CD4-positive, alpha-beta T cell treated with Interleukin-17A for 4 hours (primary cell): ENCODE measurements around the gene NELFCD.
A peak's percentile ranks its signal among the peaks of the same experiment; 100 is the strongest.
"Not testable (repeated sequence)": the region's sequence is repeated elsewhere in the genome, so short reads cannot be mapped to it uniquely, and the experiment has no call there.

Source experiments
- DNase-seq: peaks from one replicate; pipeline ENCODE4 v3.0.0-alpha.2; 2020; ENCODE audit warnings: mixed read lengths

Gene NELFCD

DNA sequence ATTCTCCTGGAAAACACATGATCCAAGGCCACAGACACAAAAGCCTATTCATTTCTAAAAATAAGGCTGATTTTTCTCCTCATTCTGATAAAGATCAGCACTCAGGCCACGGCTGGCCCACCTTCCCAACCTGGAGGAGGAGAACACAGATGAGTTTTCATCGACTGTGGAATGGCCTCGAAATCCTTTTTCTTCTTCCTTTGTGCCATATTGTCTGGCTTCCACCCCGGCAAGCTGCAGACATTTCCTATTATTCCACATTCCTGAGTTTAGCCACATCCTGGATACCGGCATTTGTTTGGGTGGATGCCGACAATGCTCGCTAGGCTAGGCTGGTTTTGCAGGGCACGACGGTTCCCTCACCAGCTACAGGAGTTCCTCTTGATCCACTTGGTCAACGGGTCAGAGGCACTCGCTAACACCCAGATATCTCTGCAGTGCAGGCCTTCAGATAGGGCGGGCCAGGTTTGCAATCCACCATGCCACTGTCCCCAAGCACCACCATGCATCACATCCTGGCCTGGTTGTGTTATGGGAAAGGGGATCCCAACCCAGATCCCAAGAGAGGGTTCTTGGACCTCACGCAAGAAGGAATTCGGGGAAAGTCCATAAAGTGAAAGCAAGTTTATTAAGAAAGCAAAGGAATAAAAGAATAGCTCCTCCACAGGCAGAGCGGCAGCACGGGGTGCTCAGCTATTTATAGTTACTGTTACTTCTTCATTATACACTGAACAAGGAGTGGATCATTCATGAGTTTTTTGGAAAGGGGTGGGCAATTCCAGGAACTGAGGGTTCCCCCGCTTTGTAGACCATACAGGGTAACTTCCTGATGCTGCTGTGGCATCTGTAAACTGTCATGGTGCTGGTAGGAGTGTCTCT, 30.2 kb downstream of the NELFCD start:
- DNase-seq: no peak

DNA sequence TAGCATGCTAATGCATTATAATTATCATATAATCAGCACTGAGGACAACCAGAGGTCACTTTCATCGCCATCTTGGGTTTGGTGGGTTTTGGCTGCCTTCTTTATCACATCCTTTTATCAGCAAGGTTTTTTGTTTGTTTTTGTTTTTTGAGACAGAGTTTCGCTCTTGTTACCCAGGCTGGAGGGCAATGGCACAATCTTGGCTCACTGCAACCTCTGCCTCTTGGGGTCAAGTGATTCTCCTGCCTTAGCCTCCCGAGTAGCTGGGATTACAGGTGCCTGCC, 30.8 kb downstream of the NELFCD start:
- DNase-seq: not testable (repeated sequence)

DNA sequence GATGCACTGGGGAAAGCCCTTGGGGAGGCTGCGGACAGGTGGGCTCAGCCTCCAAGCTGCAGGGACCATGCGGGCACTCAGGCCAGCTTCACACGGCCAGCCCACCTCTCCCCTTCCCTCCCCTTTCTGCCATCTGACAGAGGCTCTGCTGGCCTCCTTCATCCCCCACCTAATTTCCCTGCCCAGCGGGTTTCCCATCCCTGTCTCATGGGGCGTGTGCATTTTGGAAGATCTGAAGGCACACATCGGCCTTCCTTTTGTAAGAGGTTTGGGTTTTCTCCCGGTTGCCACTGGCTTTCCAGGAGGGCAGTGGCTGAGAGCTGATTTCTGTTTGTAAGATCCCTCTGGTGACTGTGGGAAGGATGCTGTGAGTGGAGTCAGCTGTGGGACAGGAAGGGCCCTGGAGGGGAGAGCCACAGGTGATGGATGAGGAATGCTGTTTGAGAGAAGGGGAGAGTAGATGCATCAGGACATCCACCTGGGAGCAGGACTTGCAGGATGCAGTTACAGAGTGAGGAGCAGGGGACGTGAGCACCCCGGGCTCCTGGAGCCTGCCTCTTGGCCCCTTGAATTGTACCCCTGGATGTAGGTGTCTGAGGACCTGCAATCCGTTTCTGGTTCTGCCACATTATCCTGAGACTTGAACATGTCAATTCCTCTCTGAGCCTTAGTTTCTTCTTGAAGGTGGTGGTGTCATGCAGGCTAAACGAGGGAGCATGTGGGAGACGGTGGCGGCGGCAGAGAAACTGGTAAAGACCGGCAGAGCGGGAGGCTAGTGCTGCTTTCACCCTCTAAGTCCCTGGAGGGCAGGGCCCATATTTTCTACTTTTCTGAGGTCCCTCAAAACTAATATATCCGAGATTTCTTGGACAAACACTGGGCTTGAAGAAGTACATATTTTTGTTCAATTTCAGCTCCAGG, 32.2 kb downstream of the NELFCD start:
- DNase-seq: no peak

GRCh38 chr20:59013959-59014608, 33.0 kb downstream of the NELFCD start:
- peak; percentile 23 for DNase-seq

DNA sequence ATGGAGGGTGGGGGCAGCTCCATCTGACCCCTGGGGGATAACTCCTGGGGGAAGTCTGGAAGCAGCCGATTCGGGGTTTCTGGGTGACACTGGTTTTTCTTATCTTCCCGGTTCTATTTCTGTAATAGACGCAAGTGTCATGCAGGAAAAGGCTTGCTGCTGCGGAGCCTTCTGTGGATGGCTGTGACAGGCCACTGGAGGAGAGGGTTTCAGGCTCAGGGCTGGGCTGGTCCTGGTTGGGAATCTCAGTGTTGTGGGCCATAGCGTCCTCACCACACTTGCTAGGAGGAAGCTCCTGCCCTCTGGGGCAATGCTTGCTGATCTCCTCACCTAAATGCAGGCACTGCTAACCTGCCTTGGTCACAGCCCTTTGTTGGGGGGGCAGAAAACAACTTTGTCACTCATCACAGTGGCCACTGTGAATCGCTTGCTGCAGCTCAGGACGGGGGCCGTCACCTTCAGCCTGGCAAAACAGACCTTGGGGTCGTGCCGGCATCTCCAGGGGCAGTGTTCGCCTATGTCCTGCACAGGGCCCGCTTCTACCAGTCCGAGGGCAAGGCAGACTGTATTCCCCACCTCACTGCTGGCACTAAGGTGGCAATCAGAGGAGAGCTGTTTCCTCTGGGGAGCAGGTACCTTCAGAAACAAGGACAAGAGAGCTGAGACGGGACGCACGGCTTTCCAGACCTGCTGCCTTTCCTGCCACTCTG, 33.8 kb downstream of the NELFCD start:
- DNase-seq: no peak

DNA sequence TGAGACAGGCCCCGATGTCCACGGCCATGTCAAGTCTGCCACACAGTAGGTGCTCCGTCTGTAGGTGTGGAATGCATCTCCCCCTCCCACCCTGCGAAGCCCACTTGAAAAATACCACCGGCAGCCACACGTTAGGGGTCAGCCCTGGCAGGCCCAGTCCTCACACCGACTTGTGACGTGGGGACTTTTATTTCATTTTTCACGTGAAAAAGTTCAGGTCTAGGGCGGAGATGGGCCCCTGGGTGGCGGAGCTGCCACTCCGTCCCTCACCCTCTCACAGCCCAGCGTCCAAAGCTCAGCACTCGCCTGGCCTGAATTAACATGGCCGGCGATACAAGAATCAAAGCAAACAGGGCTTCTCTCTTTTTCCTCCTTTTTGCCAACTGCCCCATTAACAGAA, 34.4 kb downstream of the NELFCD start:
- DNase-seq: no peak

- DNase-seq: no peak
These were observed 35.0 kb downstream of the NELFCD start for GRCh38 chr20:59015812-59016711.

DNA sequence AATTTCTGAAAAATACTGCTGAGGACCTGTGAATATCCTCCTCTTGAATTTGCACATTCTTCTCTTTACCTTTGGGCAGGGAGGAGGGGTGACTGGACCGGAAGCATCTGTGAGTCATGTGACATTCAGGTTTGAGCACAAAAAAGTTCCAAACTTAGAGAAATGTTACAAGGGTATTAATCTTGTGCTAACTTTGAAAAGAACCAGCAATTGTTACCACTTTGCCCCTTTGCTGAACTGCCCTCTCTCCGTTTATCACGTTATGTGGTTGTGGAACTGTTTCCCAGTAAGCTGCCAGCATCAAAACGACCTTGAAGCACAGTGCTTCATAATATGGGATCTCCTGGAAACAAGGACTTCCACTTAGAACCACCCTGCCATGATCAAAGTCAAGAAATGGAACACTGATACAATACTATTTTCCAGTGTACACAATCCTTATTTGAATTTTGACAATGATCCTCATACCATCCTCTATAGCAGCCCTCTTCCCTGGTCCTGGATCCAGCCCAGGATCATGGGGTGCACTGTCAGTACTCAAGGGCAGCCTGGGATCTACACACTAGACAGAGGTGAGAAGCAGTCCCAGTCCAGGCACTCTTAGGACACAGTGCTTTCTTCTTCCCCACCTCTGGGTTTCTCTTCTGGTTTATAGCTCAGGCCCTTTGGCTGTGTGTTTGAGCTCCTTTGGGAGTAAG, 35.9 kb downstream of the NELFCD start:
- peak; percentile 53 for DNase-seq

DNA sequence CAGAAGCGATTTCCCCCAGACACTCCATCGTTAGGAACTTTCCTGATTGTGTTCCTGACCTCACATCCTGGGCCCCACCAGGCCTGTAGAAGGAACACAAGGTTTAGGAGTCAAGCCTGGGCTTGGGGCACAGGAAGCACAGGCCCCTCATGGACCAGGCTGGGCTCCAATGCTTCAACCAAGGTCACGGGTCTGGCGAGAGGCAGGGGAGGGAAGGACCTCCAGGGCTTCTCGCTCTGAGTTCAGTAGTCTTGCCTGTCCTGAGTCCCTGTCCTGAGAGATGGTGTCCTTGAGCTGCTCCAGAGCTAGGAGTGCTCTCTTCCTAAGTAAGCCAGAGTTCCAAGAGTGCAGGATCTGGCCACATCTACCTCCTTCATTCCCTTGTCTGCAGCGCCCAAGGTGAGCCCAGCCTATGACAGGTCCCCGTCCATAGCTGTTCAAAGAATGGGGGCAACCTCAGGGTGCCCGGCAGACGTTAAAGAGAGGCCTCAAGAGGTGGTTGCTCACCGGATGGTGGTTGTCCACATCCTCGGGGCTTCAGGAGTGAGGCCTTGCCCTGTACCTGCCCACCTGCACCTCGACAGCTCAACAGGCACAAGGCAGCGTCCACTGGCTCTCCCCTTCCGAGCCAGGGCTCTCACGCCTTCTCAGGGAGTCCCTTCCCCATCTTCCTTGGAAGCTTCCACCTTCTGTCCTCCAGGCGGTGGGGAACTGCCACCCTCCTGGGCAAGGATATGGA, 36.6 kb downstream of the NELFCD start:
- DNase-seq: no peak

- DNase-seq: no peak
These were observed 37.8 kb downstream of the NELFCD start for GRCh38 chr20:59018817-59019216.

DNA sequence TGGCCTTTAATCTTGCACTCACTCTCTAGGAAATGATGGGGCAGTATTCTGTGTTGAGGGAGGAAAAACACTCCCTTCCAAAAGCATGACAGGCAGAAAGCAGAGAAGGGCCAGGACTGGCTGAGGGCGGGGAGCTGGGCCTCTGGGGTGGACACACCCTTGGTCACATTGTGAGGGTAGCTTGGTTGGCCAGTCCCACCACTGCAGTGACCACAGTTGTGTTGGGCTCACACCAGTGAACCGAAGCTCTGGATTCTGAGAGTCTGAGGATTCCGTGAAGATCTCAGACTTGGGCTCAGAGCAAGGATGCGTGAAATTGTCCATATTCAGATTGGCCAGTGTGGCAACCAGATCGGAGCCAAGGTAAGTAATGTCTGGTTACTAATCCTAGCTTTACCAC, 38.2 kb downstream of the NELFCD start, which contains the start of gene TUBB1:
Gene TUBB1 (plus strand): TSS at position 213 of the 400 bp plus-strand sequence. CDS start 94 bp downstream, at position 307.
- DNase-seq: no peak

DNA sequence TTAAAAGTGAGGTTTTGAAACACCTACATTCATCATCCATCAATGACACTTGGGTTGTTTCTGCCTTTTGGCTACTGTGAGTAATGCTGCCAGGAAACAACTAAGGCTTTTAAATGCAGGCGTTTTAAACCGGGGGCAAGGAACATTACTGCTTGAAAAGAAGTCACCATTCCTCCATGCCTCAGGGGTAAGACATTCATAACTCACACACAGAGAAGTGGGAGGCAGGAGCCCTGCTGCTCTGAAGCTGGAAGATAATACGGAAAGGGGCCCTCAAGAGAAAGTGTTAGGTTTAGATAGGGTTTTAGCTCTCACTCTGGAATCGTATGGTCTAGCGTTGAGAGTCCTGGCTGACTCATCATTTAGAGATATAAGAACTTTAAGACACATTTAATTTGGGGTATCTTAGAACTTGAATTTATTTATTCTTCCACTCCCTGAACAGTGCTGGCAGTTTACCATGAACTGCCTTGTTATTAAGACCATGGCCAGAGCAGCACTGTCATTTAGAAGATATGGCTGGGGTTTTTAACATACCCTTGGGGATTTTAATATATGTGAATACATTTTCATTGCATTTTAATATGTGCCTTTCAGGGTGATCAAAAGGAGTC, 40.0 kb downstream of the NELFCD start:
- no peak for DNase-seq

GRCh38 chr20:59022754-59023153, 41.7 kb downstream of the NELFCD start:
- no peak for DNase-seq

GRCh38 chr20:59023616-59024015, 42.6 kb downstream of the NELFCD start:
- DNase-seq: no peak

GRCh38 chr20:59024111-59024530, 43.1 kb downstream of the NELFCD start:
- DNase-seq: no peak

DNA sequence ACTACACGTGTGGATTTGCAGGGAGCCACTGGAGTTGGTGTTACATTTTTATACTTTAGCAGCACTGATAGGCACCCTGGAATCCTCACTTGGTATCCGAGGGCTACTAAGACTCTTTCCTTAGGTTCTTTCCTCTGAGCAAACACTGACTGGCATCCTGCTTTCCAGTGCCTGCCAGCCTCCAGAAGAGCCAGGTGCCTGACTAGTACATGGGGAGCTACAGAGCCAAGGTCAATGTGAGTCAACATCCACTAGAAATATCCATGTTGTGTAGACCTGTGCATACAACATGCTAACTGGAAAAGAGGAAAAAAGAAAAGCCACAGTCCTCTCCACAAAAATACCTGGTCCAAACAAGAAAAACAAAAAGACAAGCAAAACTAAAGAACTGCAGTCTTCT, 44.0 kb downstream of the NELFCD start:
- DNase-seq: no peak

- DNase-seq: no peak
These were observed 44.5 kb downstream of the NELFCD start for GRCh38 chr20:59025511-59025910.

GRCh38 chr20:59026904-59027740, 46.1 kb downstream of the NELFCD start:
- no peak for DNase-seq
